Activated T-cell treated with anti-CD3 and anti-CD28 coated beads for 24 hours (primary cell): ENCODE measurements around the gene FBXL3.
"Not testable (repeated sequence)": the region's sequence is repeated elsewhere in the genome, so short reads cannot be mapped to it uniquely, and the experiment has no call there.

ENCODE experiments used
- DNase-seq: peaks from one replicate; pipeline ENCODE4 v3.0.0-alpha.2; 2020; ENCODE audit warnings: low read depth

Gene FBXL3

DNA sequence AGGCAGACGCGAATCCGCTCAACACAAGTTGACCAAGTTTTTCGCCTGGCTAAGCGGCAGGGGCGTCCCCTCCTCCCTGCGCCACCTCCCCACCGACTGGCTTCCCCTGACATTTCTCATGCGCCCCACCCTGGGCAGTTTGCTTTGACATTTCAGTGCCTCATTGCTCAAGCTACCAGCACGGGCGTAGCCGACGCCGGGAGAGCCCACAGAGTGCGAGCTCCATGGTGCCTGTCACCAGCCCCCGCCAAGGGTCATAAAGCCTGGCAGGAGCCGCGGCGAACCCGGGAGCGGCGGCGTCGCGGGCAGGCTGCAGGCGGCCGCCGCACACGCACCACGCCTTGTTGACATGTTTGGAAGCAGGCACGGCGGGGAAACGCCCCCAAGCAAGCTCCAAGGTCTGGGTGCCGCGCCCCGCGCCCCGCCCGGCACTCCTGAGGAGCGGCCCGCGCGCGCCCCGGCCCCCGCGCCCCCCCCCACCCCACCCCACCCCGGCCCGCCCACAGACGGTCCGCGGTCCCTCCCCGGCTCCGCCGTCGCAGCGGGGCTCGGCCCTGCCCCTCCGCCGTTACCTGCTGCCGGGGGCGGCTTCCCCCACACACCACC, 601 bp downstream of the FBXL3 start:
- peak; percentile 55 for DNase-seq

DNA sequence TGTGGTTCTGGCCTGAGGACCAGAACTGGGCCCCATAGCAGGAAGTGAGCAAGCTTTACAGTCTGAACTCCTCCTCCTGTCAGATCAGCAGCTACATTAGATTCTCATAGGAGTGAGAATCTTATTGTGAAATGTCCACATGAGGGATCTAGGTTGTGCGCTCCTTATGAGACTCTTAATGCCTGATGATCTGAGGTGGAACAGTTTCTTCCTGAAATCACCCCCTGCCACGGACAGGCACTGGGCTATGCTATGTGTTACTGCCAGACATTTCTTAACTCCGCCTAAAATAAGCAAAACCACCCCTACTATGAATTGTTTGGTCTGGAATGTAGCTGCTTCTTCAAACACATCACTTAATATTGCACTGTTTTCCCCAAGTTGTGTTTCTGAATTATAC, 4.6 kb downstream of the FBXL3 start:
- DNase-seq: no peak

GRCh38 chr13:77019756-77020155, 7.2 kb downstream of the FBXL3 start:
- no peak for DNase-seq

DNA sequence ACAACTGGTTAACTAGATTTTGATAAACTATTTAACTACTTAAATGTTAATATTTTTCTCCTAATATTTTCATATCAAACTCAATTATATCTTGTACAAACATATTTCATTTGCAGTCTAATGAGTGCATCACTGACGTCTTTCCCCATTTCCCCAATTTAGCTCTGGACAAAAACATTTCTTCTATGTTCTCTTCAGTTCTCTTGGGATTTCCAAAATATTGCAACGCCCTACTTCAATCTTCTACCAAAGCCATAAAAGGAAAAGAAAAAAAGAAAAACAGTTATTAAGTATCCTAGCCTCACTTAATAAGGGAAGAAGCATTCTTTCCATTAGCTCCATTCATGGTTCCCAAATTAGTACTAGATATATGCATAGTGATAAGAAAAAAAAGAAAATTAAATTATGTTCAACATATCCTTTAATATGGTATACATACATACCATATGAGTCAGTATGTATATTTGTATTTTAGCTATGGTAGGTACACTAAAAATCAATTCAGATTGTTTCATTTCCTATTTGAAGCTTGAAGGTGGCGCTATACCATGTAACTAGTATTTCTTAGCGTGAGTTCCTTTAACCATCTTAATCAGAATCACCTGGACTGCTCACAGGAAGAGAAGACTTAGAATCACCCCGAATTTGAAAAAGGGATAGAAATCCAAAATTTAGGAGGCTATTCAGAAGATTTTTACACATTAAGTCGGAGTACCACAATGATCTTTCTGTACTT, 9.9 kb downstream of the FBXL3 start:
- DNase-seq: no peak

DNA sequence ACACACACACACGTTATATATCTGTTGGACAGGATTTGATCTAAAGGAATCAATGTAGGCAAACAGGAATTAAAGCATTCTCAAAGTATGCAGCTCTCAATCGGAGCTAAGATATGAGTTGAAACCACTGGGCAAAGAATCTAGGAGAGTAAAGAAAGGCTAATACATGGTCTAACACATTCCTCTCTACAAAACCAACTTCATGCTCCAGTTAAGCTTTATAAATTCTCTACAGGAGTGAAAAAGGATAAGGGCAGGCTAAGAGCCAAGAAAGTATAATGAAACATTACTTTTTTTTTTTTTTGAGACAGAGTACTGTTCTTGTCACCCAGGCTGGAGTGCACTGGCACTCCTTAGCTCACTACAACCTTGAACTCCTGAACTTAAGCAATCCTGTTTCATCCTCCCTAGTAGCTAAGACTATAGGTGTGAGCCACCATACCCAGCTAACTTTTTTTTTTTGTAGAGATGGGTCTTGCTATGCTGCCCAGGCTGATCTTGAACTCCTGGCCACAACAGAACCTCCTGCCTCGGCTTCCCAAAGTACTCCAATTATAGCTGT, 10.6 kb downstream of the FBXL3 start:
- no peak for DNase-seq

DNA sequence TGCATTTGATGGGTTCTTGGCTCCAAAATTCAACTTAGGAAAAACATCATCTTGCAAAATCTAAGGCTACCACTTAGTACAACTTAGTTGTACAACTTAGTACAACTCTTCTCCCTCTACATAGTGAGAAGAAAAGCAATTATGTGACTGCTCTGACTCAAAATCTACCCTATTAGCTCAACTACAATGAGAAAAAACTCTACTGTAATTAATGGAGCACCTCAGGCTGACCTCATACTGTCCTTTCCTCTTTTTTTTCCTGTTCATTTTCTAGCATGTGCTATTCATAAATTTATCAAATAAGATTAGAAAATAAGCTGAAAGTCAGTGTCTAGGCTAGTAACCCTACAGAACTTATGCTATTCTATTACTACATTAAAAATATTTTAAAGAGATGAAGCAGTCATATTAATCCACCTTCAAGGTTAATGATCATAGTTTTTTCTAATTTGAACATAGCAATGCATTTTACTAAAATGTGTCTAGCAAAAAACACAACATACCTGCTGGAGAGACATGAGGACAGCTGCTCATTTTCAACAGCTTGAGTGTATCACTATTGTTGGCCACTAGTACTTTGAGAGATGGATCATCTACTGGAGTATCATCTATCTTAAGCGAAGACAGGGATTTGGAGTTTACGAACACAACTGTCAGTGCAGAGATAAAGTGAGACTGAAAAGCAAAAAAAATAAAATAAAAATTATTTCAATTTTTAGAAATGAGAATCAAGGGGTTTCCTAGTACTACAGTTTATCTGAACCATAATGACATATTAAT, 11.9 kb downstream of the FBXL3 start:
- no peak for DNase-seq

DNA sequence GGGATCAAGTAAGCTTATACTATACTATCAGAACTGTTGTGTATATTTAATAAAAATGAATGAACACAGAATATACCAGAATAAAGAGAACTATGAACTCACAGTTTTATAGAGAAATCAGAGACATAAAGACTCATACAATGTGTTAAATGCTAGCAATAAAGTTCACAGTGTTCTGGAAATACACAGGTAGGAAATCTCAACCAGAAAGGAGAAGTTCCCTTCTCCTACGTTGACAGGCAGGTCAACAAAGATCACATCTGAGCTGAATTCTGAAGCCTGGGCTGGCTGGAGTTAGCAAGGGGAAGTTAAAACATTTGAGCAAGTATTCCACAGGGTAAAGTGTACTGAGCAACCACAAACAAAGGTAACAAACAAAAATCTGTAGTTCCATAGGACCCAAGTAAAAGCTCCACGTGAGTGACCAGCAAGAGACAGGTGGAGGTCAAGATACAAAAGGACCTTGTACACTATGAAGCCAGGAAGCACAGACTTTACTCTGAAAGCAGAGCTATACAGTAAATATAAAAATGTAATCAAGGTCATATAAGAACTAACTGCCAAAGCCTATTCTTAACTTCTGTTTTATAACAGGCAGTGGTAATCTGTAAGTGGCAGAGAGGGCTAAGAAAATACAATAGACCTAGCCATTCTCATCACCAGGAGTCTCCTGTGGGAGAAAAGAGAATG, 13.0 kb downstream of the FBXL3 start:
- no peak for DNase-seq

DNA sequence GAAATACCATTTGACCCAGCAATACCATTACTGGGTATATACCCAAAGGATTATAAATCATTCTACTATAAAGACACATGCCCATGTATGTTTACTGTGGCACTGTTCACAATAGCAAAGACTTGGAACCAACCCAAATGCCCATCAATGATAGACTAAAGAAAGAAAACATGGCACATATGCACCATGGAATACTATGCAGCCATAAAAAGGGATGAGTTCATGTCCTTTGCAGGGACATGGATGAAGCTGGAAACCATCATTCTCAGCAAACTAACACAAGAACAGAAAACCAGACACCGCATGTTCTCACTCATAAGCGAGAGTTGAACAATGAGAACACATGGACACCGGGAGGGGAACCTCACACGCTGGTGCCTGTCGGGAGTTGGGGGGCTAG, 17.2 kb downstream of the FBXL3 start:
- DNase-seq: not testable (repeated sequence)

- DNase-seq: no peak
These were observed 17.9 kb downstream of the FBXL3 start for GRCh38 chr13:77009011-77009410.

- not testable (repeated sequence) for DNase-seq
These were observed 18.6 kb downstream of the FBXL3 start for GRCh38 chr13:77008337-77008736.

- no peak for DNase-seq
These were observed 24.3 kb downstream of the FBXL3 start for GRCh38 chr13:77002590-77003190.

- DNase-seq: no peak
These were observed 24.9 kb downstream of the FBXL3 start for GRCh38 chr13:77001963-77002587.

GRCh38 chr13:77001540-77001939, 25.4 kb downstream of the FBXL3 start:
- no peak for DNase-seq

- DNase-seq: no peak
These were observed 26.5 kb downstream of the FBXL3 start for GRCh38 chr13:77000475-77000874.

GRCh38 chr13:76994281-76994680, 32.7 kb downstream of the FBXL3 start:
- no peak for DNase-seq

DNA sequence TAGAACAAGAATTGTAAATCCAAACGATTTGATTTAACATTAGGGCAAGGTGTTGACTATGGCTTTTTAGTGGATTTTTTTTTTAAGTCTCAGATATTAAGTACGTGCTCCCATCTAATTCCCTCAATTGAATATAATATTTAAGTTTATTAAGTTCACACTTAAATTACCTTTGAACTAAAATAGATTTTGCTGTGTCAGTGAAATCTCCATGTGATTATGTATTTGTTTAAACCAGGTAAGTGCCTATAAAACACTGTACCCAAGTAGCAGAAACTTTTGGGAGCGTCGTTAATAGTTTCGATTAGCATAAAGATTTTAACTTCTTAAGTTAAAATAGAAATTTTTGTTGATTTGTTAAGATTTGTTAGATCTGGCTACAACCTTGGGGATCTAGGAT, 33.5 kb downstream of the FBXL3 start:
- no peak for DNase-seq

DNA sequence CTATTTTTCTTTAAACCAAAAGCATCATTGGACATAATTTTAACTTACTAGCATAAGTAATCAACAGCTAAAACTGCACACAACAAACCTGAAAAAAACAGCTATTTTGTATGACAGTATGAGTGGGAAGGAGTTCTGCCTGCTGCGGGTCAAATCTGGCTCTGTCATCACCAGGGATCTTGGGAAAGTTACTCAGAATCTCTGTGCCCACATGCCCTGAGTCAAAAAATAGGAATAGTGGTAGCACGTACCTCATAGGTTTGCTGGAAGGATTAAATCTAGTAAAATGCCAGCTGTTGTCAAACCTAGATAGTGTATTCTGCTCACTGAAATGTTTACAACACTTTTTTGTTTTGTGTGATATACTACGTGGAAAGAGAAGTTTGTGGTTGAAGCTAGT, 33.9 kb downstream of the FBXL3 start:
- DNase-seq: no peak

- no peak for DNase-seq
These were observed 34.4 kb downstream of the FBXL3 start for GRCh38 chr13:76992548-76993001.

GRCh38 chr13:76991796-76992547, 35.0 kb downstream of the FBXL3 start, which contains the start of gene CLN5:
Gene CLN5 (plus strand): TSS chr13:76992081. CDS start chr13:76992099, 18 bp downstream.
- peak; percentile 92 for DNase-seq

DNA sequence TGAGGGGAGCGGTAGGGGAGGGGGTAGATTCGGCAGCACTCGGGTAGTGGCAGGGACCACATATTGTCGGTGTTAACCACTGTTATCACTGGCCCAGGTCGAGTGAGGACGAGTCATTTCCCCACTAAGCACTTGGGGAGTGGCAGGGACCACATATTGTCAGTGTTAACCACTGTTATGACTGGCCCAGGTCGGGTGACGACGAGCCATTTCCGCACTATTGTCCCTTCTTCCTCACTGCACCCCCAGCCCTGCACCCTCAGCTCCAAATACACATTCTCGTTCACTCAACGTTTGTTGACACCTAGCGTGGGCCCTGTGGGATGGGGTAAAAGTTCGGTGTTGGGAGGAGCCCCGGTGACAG, 35.5 kb downstream of the FBXL3 start:
- peak; percentile 63 for DNase-seq
